K562 (cell line): ENCODE data around the gene CCM2. TPM values are rescaled to one million over a fixed set of nuclear protein-coding genes. Genes with fewer than 3 reads are reported as not detected.

Experiments used
- ATAC-seq: fragments of 200-7000 bp; cut with Tn5 transposase; 3 replicates; pipeline ENCODE4 v1.9.1; 2020; ENCODE audit warnings: moderate library complexity
- BruUV-seq: library from RNA; stranded (reverse); fragments of 400-500 nt; replicated peaks from 2 replicates; lab custom pipeline; 2021; lab: Mats Ljungman, UMichigan
- CTCF ChIA-PET: fragments of 300-600 bp; formaldehyde crosslinking; extraction: SDS; loops from one replicate; lab custom pipeline; 2021; ENCODE audit warnings: low intra/inter-chr PET ratio; lab: Yijun Ruan, JAX
- POLR2A ChIA-PET: fragments of 300-600, 350-650 bp; sonication (Branson Sonifier 250); formaldehyde crosslinking; extraction: SDS; loops from one replicate; lab custom pipeline; 2021; ENCODE audit warnings: antibody characterized with exemption, inconsistent platforms; lab: Yijun Ruan, JAX
- DNase-seq, 4 experiments: peaks; one replicate each; pipeline versions ENCODE4 v3.0.0 to v3.0.0-alpha.2; 2011 to 2018; ENCODE audit warnings: low spot score in 3 of 4, mixed read lengths in 3 of 4; ENCODE audit errors: extremely low read depth in 1 of 4
- FAIRE-seq: peaks from 2 replicates; lab custom pipeline; 2011; peaks lifted over from hg19 to GRCh38; lab: Jason Lieb, UNC
- H2AFZ ChIP-seq: 2 replicates; pipeline ENCODE4 v1.6.0; 2011; ENCODE audit warnings: low read depth, low read length, control low read depth, inconsistent platforms
- H3K27ac ChIP-seq: fragments of 200-600 bp; 3 replicates; pipeline ENCODE4 v1.8.0; 2011; ENCODE audit warnings: low read depth, mild to moderate bottlenecking, control low read depth, inconsistent platforms, low read length, moderate library complexity, mixed read lengths; ENCODE audit errors: extremely low read depth
- H3K27me3 ChIP-seq, 2 experiments: fragments of 300-600 bp in 1 of 2; 2 replicates in 1 of 2; 3 replicates in 1 of 2; pipeline versions ENCODE4 v1.6.0 to v1.8.0; 2011; ENCODE audit warnings: inconsistent platforms in 2 of 2, low read length in 2 of 2, mild to moderate bottlenecking in 1 of 2, mixed read lengths in 1 of 2, moderate library complexity in 1 of 2; ENCODE audit not compliant: control insufficient read depth in 2 of 2, insufficient read depth in 2 of 2
- H3K36me3 ChIP-seq: fragments of 300-600 bp; 3 replicates; pipeline ENCODE4 v1.8.0; 2011; ENCODE audit warnings: mild to moderate bottlenecking, low read length, inconsistent platforms; ENCODE audit not compliant: control insufficient read depth, insufficient read depth
- H3K4me1 ChIP-seq, 2 experiments: fragments of 200-600 bp in 1 of 2; replicated peaks in 1 of 2; 2 replicates in 1 of 2; 3 replicates in 1 of 2; pipeline versions ENCODE4 v1.5.1 to v1.8.0; 2011; ENCODE audit warnings: inconsistent platforms in 2 of 2, low read length in 2 of 2, mild to moderate bottlenecking in 1 of 2, mixed read lengths in 1 of 2, moderate library complexity in 1 of 2; ENCODE audit not compliant: control insufficient read depth in 2 of 2, insufficient read depth in 2 of 2
- H3K4me2 ChIP-seq: 2 replicates; pipeline ENCODE4 v1.6.1; 2011; ENCODE audit warnings: low read length, control low read depth, inconsistent platforms, mixed read lengths; ENCODE audit not compliant: insufficient read depth
- H3K4me3 ChIP-seq: fragments of 200-600 bp; sonication (generic), shearing (Covaris generic); 2 replicates; pipeline ENCODE4 v1.5.1; 2016; ENCODE audit warnings: control low read depth, inconsistent platforms
- H3K79me2 ChIP-seq: fragments of 200-600 bp; 3 replicates; pipeline ENCODE4 v1.8.0; 2011; ENCODE audit warnings: low read length, inconsistent platforms; ENCODE audit not compliant: control insufficient read depth, insufficient read depth
- H3K9ac ChIP-seq, 2 experiments: 2 replicates each; pipeline versions ENCODE4 v1.6.0 to v1.6.1; 2011; ENCODE audit warnings: low read depth in 2 of 2, low read length in 2 of 2, control low read depth in 1 of 2, inconsistent platforms in 1 of 2, mild to moderate bottlenecking in 1 of 2, mixed read lengths in 1 of 2; ENCODE audit not compliant: insufficient read depth in 1 of 2
- H3K9me1 ChIP-seq: one replicate; pipeline ENCODE4 v1.6.0; 2011; ENCODE audit warnings: inconsistent platforms, mild to moderate bottlenecking, low read length, moderate library complexity; ENCODE audit not compliant: control insufficient read depth, insufficient read depth
- H3K9me3 ChIP-seq: replicated peaks from 2 replicates; pipeline ENCODE4 v1.5.1; 2011; ENCODE audit warnings: low read depth, low read length, inconsistent platforms; ENCODE audit not compliant: control insufficient read depth, insufficient read depth
- H4K20me1 ChIP-seq: replicated peaks from 2 replicates; pipeline ENCODE4 v1.6.1; 2011; ENCODE audit warnings: low read length, inconsistent platforms, mixed read lengths; ENCODE audit not compliant: control insufficient read depth, insufficient read depth
- CEBPZ ChIP-seq: fragments of 150-350 bp; IDR thresholded peaks from 2 replicates; pipeline ENCODE4 v1.6.1; 2014; ENCODE audit warnings: low read depth, mild to moderate bottlenecking, low read length, borderline replicate concordance
- ETV6 ChIP-seq, 3 experiments: fragments of 150-350 bp in 1 of 3; sonication (generic) in 1 of 3; formaldehyde crosslinking in 1 of 3; IDR thresholded peaks; 2 replicates each; pipeline versions ENCODE4 v1.6.1 to v1.8.0; 2014 to 2022; ENCODE audit warnings: borderline replicate concordance in 2 of 3, low read depth in 2 of 3, antibody characterized with exemption in 1 of 3, low read length in 1 of 3, mild to moderate bottlenecking in 1 of 3, missing genetic modification reagents in 1 of 3
- MYC ChIP-seq, 2 experiments: fragments of 250-450 bp in 1 of 2; sonication (Bioruptor Pico) in 1 of 2; IDR thresholded peaks; 2 replicates each; pipeline versions ENCODE4 v1.5.1 to v1.6.1; 2012 to 2021; ENCODE audit warnings: low read depth in 2 of 2, borderline replicate concordance in 1 of 2, improper control_type of control experiment in 1 of 2, low read length in 1 of 2, mild to moderate bottlenecking in 1 of 2, moderate library complexity in 1 of 2
- TAF9B ChIP-seq: fragments of 450-650 bp; IDR thresholded peaks from 2 replicates; pipeline ENCODE4 v1.6.1; 2018; ENCODE audit warnings: mild to moderate bottlenecking; ENCODE audit not compliant: partially characterized antibody
- ZNF830 ChIP-seq: fragments of 250-450 bp; sonication (Bioruptor Pico); IDR thresholded peaks from 2 replicates; pipeline ENCODE4 v1.5.0; 2021; ENCODE audit warnings: mild to moderate bottlenecking
- WGBS: fragments of 100-300 bp; shearing (Covaris generic); methylation state at CpG from one replicate; pipeline ENCODE4 v1.1.6; 2016; ENCODE audit warnings: low coverage, mixed read lengths; ENCODE audit not compliant: insufficient coverage; ENCODE audit errors: missing lambda C conversion rate; 5-methylcytosine and 5-hydroxymethylcytosine counted together
- in situ Hi-C: fragments of 300-500 bp; cut with MboI; formaldehyde crosslinking; loops from 4 replicates; pipeline ENCODE4 v1.15.0; 2018; ENCODE audit warnings: inconsistent platforms, mixed read lengths
- intact Hi-C: fragments of 100-400 bp; cut with micrococcal nuclease; formaldehyde crosslinking; loops from 2 replicates; pipeline ENCODE4 v1.14.2; 2022
- polyA plus RNA-seq, 8 experiments: library from polyadenylated mRNA; depleted of rRNA in 4 of 8; stranded (reverse) in 5 of 8; unstranded in 3 of 8; fragments of >200 nt; fragmentation: Nextera tagmentation in 2 of 8; fragmentation: Illumina TruSeq in 1 of 8; extraction: Ambion mirVana in 2 of 8; extraction: Trizol in 1 of 8; gene quantifications; 2 replicates each; pipeline versions ENCODE4 v1.2.1 to v1.2.3, GENCODE V29; 2011 to 2014; ENCODE audit warnings: inconsistent platforms in 1 of 8, missing spikeins in 1 of 8
- total RNA-seq, 7 experiments: library from RNA; depleted of rRNA in 6 of 7; stranded (reverse); fragments of >200 nt in 6 of 7; fragmentation: Illumina TruSeq in 2 of 7; extraction: Trizol in 2 of 7; gene quantifications; 2 replicates each; pipeline versions ENCODE4 v1.2.1 to v1.2.3, GENCODE V29; 2011 to 2021; ENCODE audit warnings: low replicate concordance in 1 of 7

The CCM2 gene
- total and polyA plus RNA-seq, 9 of the 15 experiments (the other 6 are each of a cell fraction or from before 2014, with no cell fraction given): 0.41 to 38.6 (median 25.9) TPM

GRCh38 chr7:45066409-45066808 lies 66.4 kb downstream of the CCM2 start:
- TF ChIP-seq ETV6 (IDR thresholded peaks at IDR 0.05; ENCODE audit: borderline replicate concordance in 1 of 2, low read depth in 2 of 2, low read length in 1 of 2) (no peak), ETV6 (CRISPR knock-in tag; IDR thresholded peaks at IDR 0.05; ENCODE audit: borderline replicate concordance) (no peak), ZNF830 (no peak), TAF9B (no peak), CEBPZ (no peak), MYC (IDR thresholded peaks at IDR 0.05; ENCODE audit: low read depth, low read length) (no peak), MYC (CRISPR knock-in tag; IDR thresholded peaks at IDR 0.05; ENCODE audit: borderline replicate concordance, low read depth) (no peak)
- WGBS: 87% methylated on average over 7 of the region's 7 CpGs
- BruUV-seq: no TSS peak
- FAIRE-seq (no peak), DNase-seq (no peak), ATAC-seq (no peak)
- Histone ChIP-seq H3K9me1 (peaks cover 6% of the 10 kb centered on the region), H3K27ac (no peak overlapping the region), H3K9ac (no peak overlapping the region), H3K4me3 (no peak overlapping the region), H3K4me2 (no peak overlapping the region), H2AFZ (no peak overlapping the region), H3K4me1 (peaks cover 0 to 5% of the 10 kb centered on the region in 2 experiments; a peak in 1 of 5 replicates), H3K36me3 (peaks cover 72% of the 10 kb centered on the region), H3K9me3 (no peaks in the 10 kb centered on the region), H3K79me2 (peaks cover 10% of the 10 kb centered on the region; the same call in 2 of the 3 replicates), H4K20me1 (no peaks in the 10 kb centered on the region), H3K27me3 (no peaks in the 10 kb centered on the region)
- in situ Hi-C loops (no loop called here), intact Hi-C loops (no loop called here)
- CTCF ChIA-PET: no interaction called here
- POLR2A ChIA-PET: no interaction called here
